ENCODE data around the gene HSD11B2. TPM values are rescaled to one million over a fixed set of nuclear protein-coding genes. Genes with fewer than 3 reads are reported as not detected.

Gene HSD11B2
- total and polyA plus RNA-seq, 10 of the 15 experiments (the other 5 are each of a cell fraction or from before 2014, with no cell fraction given), result 0.09 to 0.34 (median 0.21) TPM; not detected in 2

GRCh38 chr16:67415872-67416793 lies 14.8 kb upstream of the HSD11B2 start, which contains the start of gene ZDHHC1 (continued):
- TF ChIP-seq RELA (IDR thresholded peaks at IDR 0.05; ENCODE audit: borderline replicate concordance, partially characterized antibody), result peak; percentile 25
- TF ChIP-seq JUNB (IDR thresholded peaks at IDR 0.05), result no peak
- TF ChIP-seq SMARCA5 (IDR thresholded peaks at IDR 0.05), result peak; percentile 64; the same call in 1 of the 2 replicates
- no peak for TF ChIP-seq IKZF2 (IDR thresholded peaks at IDR 0.05)
- TF ChIP-seq SRF (IDR thresholded peaks at IDR 0.05; ENCODE audit: low read depth in 2 of 2, low read length in 2 of 2), result peak; percentile 51 to 61; a peak in 2 of 4 replicates
- TF ChIP-seq NFIC (IDR thresholded peaks at IDR 0.05; ENCODE audit: low read depth, low read length), result no peak
- 0 out of 2 replicates have a peak, but pooled peaks have one; percentile 10 for TF ChIP-seq TCF3 (IDR thresholded peaks at IDR 0.05; ENCODE audit: borderline replicate concordance, insufficient read depth, low read depth, low read length)
- no peak for TF ChIP-seq MTA2 (IDR thresholded peaks at IDR 0.05; ENCODE audit: low read depth)
- TF ChIP-seq HDGF (IDR thresholded peaks at IDR 0.05), result no peak
- TF ChIP-seq ESRRA (IDR thresholded peaks at IDR 0.05; ENCODE audit: low read length), result no peak
- TF ChIP-seq RB1 (IDR thresholded peaks at IDR 0.05; ENCODE audit: borderline replicate concordance), result no peak; the same call in 1 of the 2 replicates
- no peak for TF ChIP-seq MEF2A (IDR thresholded peaks at IDR 0.05; ENCODE audit: insufficient read depth, low read depth, low read length)
- TF ChIP-seq EED (IDR thresholded peaks at IDR 0.05; ENCODE audit: low read depth), result no peak
- no peak for TF ChIP-seq HDAC6 (IDR thresholded peaks at IDR 0.05; ENCODE audit: unreplicated experiment)
- no peak for TF ChIP-seq CBFB (IDR thresholded peaks at IDR 0.05; ENCODE audit: low read depth)
- no peak for TF ChIP-seq SREBF1 (IDR thresholded peaks at IDR 0.05; ENCODE audit: low read length)
- peak in 1 of 2 experiments; percentile 10; a peak in 1 of 4 replicates for TF ChIP-seq BHLHE40 (IDR thresholded peaks at IDR 0.05; ENCODE audit: borderline replicate concordance in 1 of 2, low read depth in 2 of 2, low read length in 1 of 2)
- no peak for TF ChIP-seq POLR2AphosphoS2 (IDR thresholded peaks at IDR 0.05; ENCODE audit: low read depth, low read length)
- peak; percentile 45; the same call in 1 of the 2 replicates for TF ChIP-seq DPF2 (IDR thresholded peaks at IDR 0.05)
- TF ChIP-seq ZNF592 (IDR thresholded peaks at IDR 0.05), result no peak
- TF ChIP-seq ZNF217 (IDR thresholded peaks at IDR 0.05), result no peak
- TF ChIP-seq USF2 (IDR thresholded peaks at IDR 0.05; ENCODE audit: borderline replicate concordance, low read depth, low read length), result no peak
- TF ChIP-seq PBX3 (IDR thresholded peaks at IDR 0.05; ENCODE audit: insufficient replicate concordance, low read depth, low read length), result no peak
- no peak for TF ChIP-seq PAX5 (IDR thresholded peaks at IDR 0.05; ENCODE audit: borderline replicate concordance, low read depth, low read length)
- TF ChIP-seq EP300 (IDR thresholded peaks at IDR 0.05; ENCODE audit: borderline replicate concordance in 1 of 2, control insufficient read depth in 1 of 2, low read depth in 2 of 2, low read length in 2 of 2), result no peak
